Spleen (tissue), 11 donors: ENCODE data around the gene DVL1. TPM values are rescaled to one million over a fixed set of nuclear protein-coding genes. Genes with fewer than 3 reads are reported as not detected.

Experiments used
- DNase-seq: peaks from one replicate; pipeline ENCODE4 v3.0.0-alpha.2; 2020
- H3K27ac ChIP-seq, 8 donors: fragments of 200-600 bp; sonication (generic) in 7 of 8; 1 replicate in 4 of 8; 2 replicates in 4 of 8; pipeline versions ENCODE4 v1.5.0 to v1.8.0; 2016 to 2021; ENCODE audit warnings: inconsistent platforms in 4 of 8, mild to moderate bottlenecking in 4 of 8, moderate library complexity in 1 of 8
- H3K27me3 ChIP-seq, 7 donors: fragments of 200-600 bp; sonication (generic) in 6 of 7; replicated peaks in 1 of 7; 1 replicate in 4 of 7; 2 replicates in 3 of 7; pipeline versions ENCODE4 v1.5.0 to v1.8.0; 2016 to 2021; ENCODE audit warnings: inconsistent platforms in 3 of 7, mild to moderate bottlenecking in 1 of 7
- H3K36me3 ChIP-seq, 6 donors: fragments of 200-600 bp; sonication (generic) in 5 of 6; 1 replicate in 4 of 6; 2 replicates in 2 of 6; pipeline versions ENCODE4 v1.5.0 to v1.8.0; 2016 to 2021; ENCODE audit warnings: inconsistent platforms in 2 of 6
- H3K4me1 ChIP-seq, 6 donors: fragments of 200-600 bp; sonication (generic) in 5 of 6; 1 replicate in 3 of 6; 2 replicates in 3 of 6; pipeline versions ENCODE4 v1.5.0 to v1.8.0; 2016 to 2021; ENCODE audit warnings: inconsistent platforms in 3 of 6
- H3K4me3 ChIP-seq, 8 donors: fragments of 200-600 bp; sonication (generic) in 7 of 8; 1 replicate in 4 of 8; 2 replicates in 4 of 8; pipeline versions ENCODE4 v1.5.0 to v1.8.0; 2016 to 2021; ENCODE audit warnings: inconsistent platforms in 4 of 8, mild to moderate bottlenecking in 4 of 8, moderate library complexity in 2 of 8
- H3K9me3 ChIP-seq, 8 donors: fragments of 200-600 bp; sonication (generic) in 7 of 8; 1 replicate in 4 of 8; 2 replicates in 4 of 8; pipeline versions ENCODE4 v1.5.0 to v1.8.0; 2016 to 2021; ENCODE audit warnings: inconsistent platforms in 4 of 8
- CTCF ChIP-seq, 11 experiments: fragments of 200-600 bp in 7 of 11; fragments of 450-650 bp in 4 of 11; sonication (generic) in 4 of 11; IDR thresholded peaks in 8 of 11; conservative IDR thresholded peaks in 3 of 11; 1 replicate in 7 of 11; 2 replicates in 4 of 11; pipeline versions ENCODE4 v1.4.0 to v1.8.0; 2016 to 2021; ENCODE audit warnings: antibody characterized with exemption in 11 of 11, inconsistent platforms in 4 of 11, mild to moderate bottlenecking in 1 of 11
- POLR2A ChIP-seq, 3 donors: fragments of 450-650 bp; IDR thresholded peaks; one replicate each; pipeline ENCODE4 v1.5.1; 2017; ENCODE audit warnings: antibody characterized with exemption in 3 of 3, mild to moderate bottlenecking in 1 of 3
- POLR2AphosphoS5 ChIP-seq, 3 donors: sonication (generic); formaldehyde crosslinking; IDR thresholded peaks; one replicate each; pipeline ENCODE4 v1.5.1; 2017; ENCODE audit warnings: antibody characterized with exemption in 3 of 3
- WGBS, 5 donors: extraction: QIAGEN DNeasy Blood & Tissue Kit in 3 of 5; methylation state at CpG; one replicate each; pipeline versions ENCODE4 v1.1.5 to v1.1.7; 2013 to 2018; 5-methylcytosine and 5-hydroxymethylcytosine counted together
- intact Hi-C: fragments of 100-400 bp; cut with DNase I; formaldehyde crosslinking; loops from one replicate; pipeline ENCODE4 v1.15.0; 2023; ENCODE audit warnings: low total_unique reads
- polyA plus RNA-seq, 3 donors: library from polyadenylated mRNA; stranded (reverse); fragments of 200-250 nt; gene quantifications; one replicate each; pipeline ENCODE4 v1.2.1, GENCODE V29; 2013
- total RNA-seq, 7 donors: library from RNA; depleted of rRNA in 3 of 7; stranded (reverse); fragments of >200 nt in 3 of 7; fragmentation: NEBNext Ultra II Directional in 4 of 7; extraction: Animal tissue kit (Norgen Biotek cat#: 25700) in 4 of 7; gene quantifications; one replicate each; pipeline versions ENCODE4 v1.1.0 to v1.2.1, GENCODE V29; 2016 to 2021
- donor health status: healthy with polysubstance abuse.
- donor health status: DM: no; HTN: no; CAD: no; lungs with moderate emphysema.
- donor health status: DM: no; HTN: no; CAD: no.
- donor health status: Bipolar disorder and iron deficiency.
- donor health status: healthy.
- donor health status: DM: no; HTN: no; CAD: no.
- donor health status: DM: yes; HTN: yes; CAD: no.

Gene DVL1
- total and polyA plus RNA-seq, 10 donors, result 18.1 to 59.1 (median 39.2) TPM

- WGBS, 5 donors, result 0 to 9% (median 1%) methylated on average over 25 to 84 of the region's 84 CpGs
- intact Hi-C loops, result no loop called here
- TF ChIP-seq CTCF (IDR thresholded peaks at IDR 0.05 in 8 of 11, conservative IDR thresholded peaks at IDR 0.05 in 3 of 11), result peak in 1 of 11 experiments; percentile 33
- peak; percentile 94 to 95 (median 94) for TF ChIP-seq POLR2AphosphoS5 (IDR thresholded peaks at IDR 0.05)
- TF ChIP-seq POLR2A (IDR thresholded peaks at IDR 0.05), result no peak
- H3K4me1 ChIP-seq, result peaks cover 15 to 89% (median 67%) of the 10 kb centered on the region in 6 donors
- H3K9me3 ChIP-seq, result no peaks in the 10 kb centered on the region
- H3K4me3 ChIP-seq, result peak within 1 kb of the TSS; percentile 76 to 99 (median 90)
- H3K27ac ChIP-seq, result peak within 1 kb of the TSS; percentile 81 to 96 (median 91)
- peaks cover 0 to 67% (median 30%) of the 10 kb centered on the region in 6 donors for H3K36me3 ChIP-seq
- DNase-seq, result peak; percentile 95
- no peaks in the 10 kb centered on the region for H3K27me3 ChIP-seq
Observed at GRCh38 chr1:1324524-1325287, 24.5 kb downstream of the DVL1 start, which contains the start of the genes CPTP and INTS11. Gene CPTP (plus strand): TSS chr1:1324802. CDS start chr1:1326911, 2,109 bp downstream. Gene INTS11 (minus strand): TSS chr1:1324660. CDS start chr1:1324608, 52 bp downstream.

- WGBS, 5 donors, result 0 to 1% (median 0%) methylated on average over 18 to 41 of the region's 41 CpGs
- no peak for TF ChIP-seq CTCF (IDR thresholded peaks at IDR 0.05 in 8 of 11, conservative IDR thresholded peaks at IDR 0.05 in 3 of 11)
- TF ChIP-seq POLR2A (IDR thresholded peaks at IDR 0.05), result no peak
- TF ChIP-seq POLR2AphosphoS5 (IDR thresholded peaks at IDR 0.05), result no peak
- Histone ChIP-seq H3K9me3 (no peaks in the 10 kb centered on the region), H3K36me3 (peaks cover 0 to 70% (median 36%) of the 10 kb centered on the region in 6 donors), H3K4me3 (peak overlapping the region; percentile 76 to 99 (median 90)), H3K27ac (peak overlapping the region; percentile 81 to 96 (median 91)), H3K4me1 (peaks cover 15 to 83% (median 63%) of the 10 kb centered on the region in 6 donors), H3K27me3 (no peaks in the 10 kb centered on the region)
- intact Hi-C loops, result no loop called here
- no peak for DNase-seq
Observed at GRCh38 chr1:1324084-1324523, 25.1 kb downstream of the DVL1 start.

- no peak for DNase-seq
- intact Hi-C loops, result no loop called here
Observed at GRCh38 chr1:1322952-1323351, 26.3 kb downstream of the DVL1 start.

More at GRCh38 chr1:1322952-1323351, 26.3 kb downstream of the DVL1 start:
- Histone ChIP-seq H3K9me3 (no peaks in the 10 kb centered on the region), H3K27me3 (no peaks in the 10 kb centered on the region), H3K4me1 (peaks cover 15 to 81% (median 57%) of the 10 kb centered on the region in 6 donors), H3K27ac (no peak overlapping the region), H3K36me3 (peaks cover 0 to 70% (median 38%) of the 10 kb centered on the region in 6 donors), H3K4me3 (peak overlapping the region in 1 of 8 donors; percentile 99)
- WGBS, 5 donors, result 84 to 94% (median 87%) methylated on average over 10 of the region's 10 CpGs
- TF ChIP-seq CTCF (IDR thresholded peaks at IDR 0.05 in 8 of 11, conservative IDR thresholded peaks at IDR 0.05 in 3 of 11) (no peak), POLR2A (IDR thresholded peaks at IDR 0.05) (no peak), POLR2AphosphoS5 (IDR thresholded peaks at IDR 0.05) (no peak)
